WTC11 (cell line): ENCODE results near the gene SIN3B. TPM values are rescaled to one million over a fixed set of nuclear protein-coding genes. Genes with fewer than 3 reads are reported as not detected.

ENCODE experiments used
- ATAC-seq: fragments of 200-7000 bp; cut with Tn5 transposase; 2 replicates; pipeline ENCODE4 v1.10.0; 2021; ENCODE audit warnings: mild to moderate bottlenecking, moderate library complexity
- CTCF ChIA-PET: fragments of 300-600 bp; sonication (Branson Sonifier 250); formaldehyde crosslinking; loops from one replicate; lab custom pipeline; 2021; ENCODE audit warnings: antibody characterized with exemption; lab: Charles Lee
- POLR2A ChIA-PET: fragments of 350-600 bp; sonication (Branson Sonifier 250); formaldehyde crosslinking; loops from one replicate; lab custom pipeline; 2021; ENCODE audit warnings: antibody characterized with exemption; lab: Charles Lee
- DNase-seq: peaks from one replicate; pipeline ENCODE4 v3.0.0; 2021; ENCODE audit warnings: low spot score
- H3K27ac Mint-ChIP-seq: 2 replicates; pipeline ENCODE4 v1.8.0; 2021; ENCODE audit warnings: mixed read lengths
- H3K27me3 Mint-ChIP-seq: 2 replicates; pipeline ENCODE4 v1.8.0; 2021; ENCODE audit warnings: low read depth, mild to moderate bottlenecking, moderate library complexity, mixed read lengths
- H3K36me3 Mint-ChIP-seq: 2 replicates; pipeline ENCODE4 v1.8.0; 2021; ENCODE audit warnings: mixed read lengths
- H3K4me1 Mint-ChIP-seq: 2 replicates; pipeline ENCODE4 v1.8.0; 2022; ENCODE audit warnings: mixed read lengths
- H3K4me3 Mint-ChIP-seq: 2 replicates; pipeline ENCODE4 v1.8.0; 2021; ENCODE audit warnings: mild to moderate bottlenecking, moderate library complexity, mixed read lengths
- H3K9me3 Mint-ChIP-seq: 2 replicates; pipeline ENCODE4 v1.8.0; 2021; ENCODE audit warnings: mixed read lengths
- ATF2 ChIP-seq: sonication (generic); formaldehyde crosslinking; IDR thresholded peaks from 2 replicates; pipeline ENCODE4 v1.8.1; 2022; ENCODE audit warnings: low read depth, missing genetic modification reagents, borderline replicate concordance
- ATF3 ChIP-seq: sonication (generic); formaldehyde crosslinking; conservative IDR thresholded peaks from 2 replicates; pipeline ENCODE4 v1.8.1; 2022; ENCODE audit warnings: mild to moderate bottlenecking, missing genetic modification reagents
- FOXP1 ChIP-seq: sonication (generic); formaldehyde crosslinking; IDR thresholded peaks from 2 replicates; pipeline ENCODE4 v1.8.0; 2022; ENCODE audit warnings: missing genetic modification reagents, mild to moderate bottlenecking, moderate library complexity, borderline replicate concordance
- IRF1 ChIP-seq: sonication (generic); formaldehyde crosslinking; IDR thresholded peaks from 2 replicates; pipeline ENCODE4 v1.8.0; 2023; ENCODE audit warnings: missing genetic modification reagents
- IRF2 ChIP-seq: sonication (generic); formaldehyde crosslinking; IDR thresholded peaks from 2 replicates; pipeline ENCODE4 v1.8.0; 2022; ENCODE audit warnings: low read depth, missing genetic modification reagents, borderline replicate concordance
- NFATC4 ChIP-seq: fragments of 250-450 bp; sonication (Bioruptor Pico); IDR thresholded peaks from 2 replicates; pipeline ENCODE4 v1.9.0; 2021; ENCODE audit warnings: mild to moderate bottlenecking
- NR1H2 ChIP-seq: sonication (generic); formaldehyde crosslinking; IDR thresholded peaks from 2 replicates; pipeline ENCODE4 v1.9.0; 2021; ENCODE audit warnings: mild to moderate bottlenecking, moderate library complexity, missing genetic modification reagents
- RORB ChIP-seq: fragments of 250-450 bp; sonication (Bioruptor Pico); IDR thresholded peaks from 2 replicates; pipeline ENCODE4 v1.9.0; 2021; ENCODE audit warnings: mild to moderate bottlenecking
- SMAD4 ChIP-seq: sonication (generic); formaldehyde crosslinking; IDR thresholded peaks from 2 replicates; pipeline ENCODE4 v1.8.0; 2022; ENCODE audit warnings: mild to moderate bottlenecking, missing genetic modification reagents
- SP1 ChIP-seq: sonication (generic); formaldehyde crosslinking; conservative IDR thresholded peaks from 2 replicates; pipeline ENCODE4 v1.8.1; 2022; ENCODE audit warnings: missing genetic modification reagents
- ZNF423 ChIP-seq: fragments of 250-450 bp; sonication (Bioruptor Pico); IDR thresholded peaks from 2 replicates; pipeline ENCODE4 v2.1.2; 2022; ENCODE audit warnings: mild to moderate bottlenecking, moderate library complexity
- total RNA-seq: library from RNA; stranded (reverse); gene quantifications from 3 replicates; pipeline ENCODE4 v1.2.3, GENCODE V29; 2021
- TF ChIP-seq, protein P1 (sequence below): sonication (generic); formaldehyde crosslinking; IDR thresholded peaks from 2 replicates; pipeline ENCODE4 v1.8.1; 2023; ENCODE audit warnings: mild to moderate bottlenecking, missing genetic modification reagents
- TF ChIP-seq, protein P2 (sequence below): fragments of 250-450 bp; sonication (Bioruptor Pico); IDR thresholded peaks from 2 replicates; pipeline ENCODE4 v1.9.0; 2021; ENCODE audit warnings: mild to moderate bottlenecking
- TF ChIP-seq, protein P3 (sequence below): sonication (generic); formaldehyde crosslinking; IDR thresholded peaks from 2 replicates; pipeline ENCODE4 v1.8.0; 2022; ENCODE audit warnings: mild to moderate bottlenecking, missing genetic modification reagents
- TF ChIP-seq, protein P4 (sequence below): sonication (generic); formaldehyde crosslinking; IDR thresholded peaks from 2 replicates; pipeline ENCODE4 v1.8.0; 2022; ENCODE audit warnings: mild to moderate bottlenecking, missing genetic modification reagents
- TF ChIP-seq, protein P5 (sequence below): fragments of 250-450 bp; sonication (Bioruptor Pico); IDR thresholded peaks from 2 replicates; pipeline ENCODE4 v1.8.0; 2021; ENCODE audit warnings: mild to moderate bottlenecking

Gene SIN3B
- total RNA-seq, 1 experiment from 2014 or later: 87.7 TPM

DNA sequence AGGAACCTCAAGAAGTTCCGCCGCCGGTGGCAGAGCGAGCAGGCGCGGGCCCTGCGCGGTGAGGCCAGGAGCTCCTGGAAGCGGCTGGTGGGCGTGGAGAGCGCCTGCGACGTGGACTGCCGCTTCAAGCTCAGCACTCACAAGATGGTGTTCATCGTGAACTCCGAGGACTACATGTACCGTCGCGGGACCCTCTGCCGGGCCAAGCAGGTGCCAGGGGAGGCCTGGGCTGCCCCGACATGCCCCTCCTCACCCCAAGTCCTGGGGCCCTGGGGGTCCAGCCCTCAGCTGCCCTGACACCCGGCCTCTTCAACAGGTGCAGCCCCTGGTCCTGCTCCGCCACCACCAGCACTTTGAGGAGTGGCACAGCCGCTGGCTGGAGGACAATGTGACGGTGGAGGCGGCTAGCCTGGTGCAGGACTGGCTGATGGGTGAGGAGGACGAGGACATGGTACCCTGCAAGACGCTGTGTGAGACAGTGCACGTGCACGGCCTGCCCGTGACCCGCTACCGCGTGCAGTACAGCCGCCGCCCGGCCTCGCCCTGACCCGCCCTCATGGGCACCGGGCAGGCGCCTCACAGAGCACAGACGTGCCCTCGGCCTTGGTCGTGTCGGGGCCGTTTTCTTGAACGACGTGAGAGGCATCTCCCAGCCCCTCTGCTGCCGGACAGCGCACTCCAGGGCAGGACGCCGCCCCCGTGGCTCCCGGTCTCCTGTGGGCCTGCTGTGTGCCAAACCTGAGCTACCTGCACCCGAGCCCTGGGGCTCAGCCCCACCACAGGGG, 49.2 kb downstream of the SIN3B start (continued):
- no peak for TF ChIP-seq ATF3
- TF ChIP-seq, protein P1, sequence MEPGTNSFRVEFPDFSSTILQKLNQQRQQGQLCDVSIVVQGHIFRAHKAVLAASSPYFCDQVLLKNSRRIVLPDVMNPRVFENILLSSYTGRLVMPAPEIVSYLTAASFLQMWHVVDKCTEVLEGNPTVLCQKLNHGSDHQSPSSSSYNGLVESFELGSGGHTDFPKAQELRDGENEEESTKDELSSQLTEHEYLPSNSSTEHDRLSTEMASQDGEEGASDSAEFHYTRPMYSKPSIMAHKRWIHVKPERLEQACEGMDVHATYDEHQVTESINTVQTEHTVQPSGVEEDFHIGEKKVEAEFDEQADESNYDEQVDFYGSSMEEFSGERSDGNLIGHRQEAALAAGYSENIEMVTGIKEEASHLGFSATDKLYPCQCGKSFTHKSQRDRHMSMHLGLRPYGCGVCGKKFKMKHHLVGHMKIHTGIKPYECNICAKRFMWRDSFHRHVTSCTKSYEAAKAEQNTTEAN (CRISPR knock-in tag): no peak
- no peak for TF ChIP-seq IRF1
- TF ChIP-seq SP1 (CRISPR knock-in tag): no peak
- no peak for TF ChIP-seq ATF2 (CRISPR knock-in tag)
- TF ChIP-seq FOXP1 (CRISPR knock-in tag): no peak
- TF ChIP-seq, protein P2, sequence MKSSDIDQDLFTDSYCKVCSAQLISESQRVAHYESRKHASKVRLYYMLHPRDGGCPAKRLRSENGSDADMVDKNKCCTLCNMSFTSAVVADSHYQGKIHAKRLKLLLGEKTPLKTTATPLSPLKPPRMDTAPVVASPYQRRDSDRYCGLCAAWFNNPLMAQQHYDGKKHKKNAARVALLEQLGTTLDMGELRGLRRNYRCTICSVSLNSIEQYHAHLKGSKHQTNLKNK (CRISPR knock-in tag): no peak

GRCh38 chr19:16880884-16881554, 51.8 kb downstream of the SIN3B start:
- Mint-ChIP-seq H3K4me3 (no peak overlapping the region), H3K9me3 (peaks cover 25% of the 10 kb centered on the region), H3K27me3 (peaks cover 7% of the 10 kb centered on the region), H3K27ac (no peak overlapping the region), H3K4me1 (no peaks in the 10 kb centered on the region), H3K36me3 (peaks cover 50% of the 10 kb centered on the region)
- DNase-seq: no peak
- TF ChIP-seq, protein P3, sequence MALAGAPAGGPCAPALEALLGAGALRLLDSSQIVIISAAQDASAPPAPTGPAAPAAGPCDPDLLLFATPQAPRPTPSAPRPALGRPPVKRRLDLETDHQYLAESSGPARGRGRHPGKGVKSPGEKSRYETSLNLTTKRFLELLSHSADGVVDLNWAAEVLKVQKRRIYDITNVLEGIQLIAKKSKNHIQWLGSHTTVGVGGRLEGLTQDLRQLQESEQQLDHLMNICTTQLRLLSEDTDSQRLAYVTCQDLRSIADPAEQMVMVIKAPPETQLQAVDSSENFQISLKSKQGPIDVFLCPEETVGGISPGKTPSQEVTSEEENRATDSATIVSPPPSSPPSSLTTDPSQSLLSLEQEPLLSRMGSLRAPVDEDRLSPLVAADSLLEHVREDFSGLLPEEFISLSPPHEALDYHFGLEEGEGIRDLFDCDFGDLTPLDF (CRISPR knock-in tag): no peak
- TF ChIP-seq ZNF423 (CRISPR knock-in tag): no peak
- TF ChIP-seq NFATC4 (CRISPR knock-in tag): no peak
- TF ChIP-seq, protein P4, sequence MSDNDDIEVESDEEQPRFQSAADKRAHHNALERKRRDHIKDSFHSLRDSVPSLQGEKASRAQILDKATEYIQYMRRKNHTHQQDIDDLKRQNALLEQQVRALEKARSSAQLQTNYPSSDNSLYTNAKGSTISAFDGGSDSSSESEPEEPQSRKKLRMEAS (CRISPR knock-in tag): no peak
- no peak for TF ChIP-seq NR1H2 (CRISPR knock-in tag)
- no peak for TF ChIP-seq RORB (CRISPR knock-in tag)
- TF ChIP-seq, protein P5, sequence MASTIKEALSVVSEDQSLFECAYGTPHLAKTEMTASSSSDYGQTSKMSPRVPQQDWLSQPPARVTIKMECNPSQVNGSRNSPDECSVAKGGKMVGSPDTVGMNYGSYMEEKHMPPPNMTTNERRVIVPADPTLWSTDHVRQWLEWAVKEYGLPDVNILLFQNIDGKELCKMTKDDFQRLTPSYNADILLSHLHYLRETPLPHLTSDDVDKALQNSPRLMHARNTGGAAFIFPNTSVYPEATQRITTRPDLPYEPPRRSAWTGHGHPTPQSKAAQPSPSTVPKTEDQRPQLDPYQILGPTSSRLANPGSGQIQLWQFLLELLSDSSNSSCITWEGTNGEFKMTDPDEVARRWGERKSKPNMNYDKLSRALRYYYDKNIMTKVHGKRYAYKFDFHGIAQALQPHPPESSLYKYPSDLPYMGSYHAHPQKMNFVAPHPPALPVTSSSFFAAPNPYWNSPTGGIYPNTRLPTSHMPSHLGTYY (CRISPR knock-in tag): no peak
- no peak for TF ChIP-seq IRF2
- no peak for TF ChIP-seq SMAD4
- POLR2A ChIA-PET: no interaction called here
- no peak for ATAC-seq
- CTCF ChIA-PET: no interaction called here
